HG02623 (cell line): Measurements from ENCODE around the gene SEC14L3.

Source experiments
- ATAC-seq: cut with Tn5 transposase; IDR thresholded peaks from one replicate; pipeline ENCODE4 v1.9.1; 2021; ENCODE audit warnings: moderate library complexity; ENCODE audit not compliant: unreplicated experiment

The SEC14L3 gene

DNA sequence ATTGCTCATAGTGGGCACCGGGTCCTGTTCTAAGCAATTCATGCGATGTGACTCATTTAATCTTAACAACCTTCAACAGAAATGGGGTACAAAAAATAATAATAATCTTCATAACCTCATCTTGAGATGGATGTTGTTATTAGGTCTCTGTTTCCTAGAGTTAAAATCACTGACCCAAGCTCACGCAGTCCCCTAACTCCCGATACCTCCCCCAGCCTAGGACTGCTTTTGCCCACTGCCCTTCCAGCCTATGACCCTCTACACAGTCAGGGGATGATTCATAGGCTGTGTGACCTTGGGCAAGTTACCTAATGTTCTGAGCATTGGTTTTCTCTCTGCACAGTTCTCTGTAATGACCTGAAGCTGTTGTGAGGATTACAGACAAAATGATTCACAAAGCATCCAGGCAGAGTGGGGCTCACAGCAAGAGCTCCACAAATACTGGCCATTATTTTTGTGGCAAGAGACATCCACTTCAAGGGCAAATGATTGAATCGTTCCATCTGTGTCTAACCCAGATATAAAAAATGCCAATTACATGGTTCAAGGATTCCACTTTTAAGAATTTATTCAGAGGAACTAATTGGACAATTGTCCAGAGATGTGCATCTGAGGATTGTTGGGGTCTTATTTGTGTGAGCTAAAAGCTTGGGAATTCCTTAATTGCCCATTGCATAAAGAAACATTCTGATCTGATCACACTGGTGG lies 26.2 kb downstream of the SEC14L3 start:
- no peak for ATAC-seq

DNA sequence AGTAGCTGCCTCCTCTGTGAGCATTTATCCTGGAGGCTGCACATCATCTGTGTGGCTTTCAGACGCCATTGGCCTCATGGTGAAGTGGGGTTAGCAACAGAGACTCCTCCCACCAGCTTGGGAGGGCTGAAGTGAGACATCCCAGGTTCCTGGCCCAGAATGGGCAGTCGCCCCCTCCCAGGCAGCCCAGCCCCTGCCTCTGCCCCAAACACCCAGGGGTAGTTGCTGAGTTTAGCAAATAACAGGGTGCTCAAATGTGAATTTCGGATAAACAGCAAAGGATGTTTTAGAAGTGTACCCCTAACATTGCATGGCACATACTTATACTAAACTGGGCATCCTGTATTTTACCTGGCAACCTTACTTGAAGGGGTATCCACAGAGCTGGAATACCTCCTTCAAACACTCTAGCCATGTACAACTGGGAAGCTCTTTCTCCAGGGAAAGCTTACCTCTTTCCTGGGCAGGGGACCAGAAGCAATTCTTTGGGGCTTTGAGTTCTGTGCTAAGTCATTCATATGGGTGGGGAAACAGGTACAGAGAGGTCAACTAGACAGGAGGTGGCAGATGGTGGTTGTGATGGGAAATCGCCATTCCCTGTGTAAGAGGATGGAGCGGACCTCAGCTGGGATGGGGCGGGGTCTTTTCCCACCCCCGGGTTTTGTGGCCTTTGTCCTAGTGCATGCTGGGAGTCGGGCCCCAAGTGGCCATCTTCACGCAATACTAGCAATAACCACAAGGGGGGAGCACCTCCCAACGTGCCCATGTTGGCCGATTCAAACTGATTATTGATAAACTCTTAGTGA lies 27.0 kb downstream of the SEC14L3 start:
- ATAC-seq, result no peak

DNA sequence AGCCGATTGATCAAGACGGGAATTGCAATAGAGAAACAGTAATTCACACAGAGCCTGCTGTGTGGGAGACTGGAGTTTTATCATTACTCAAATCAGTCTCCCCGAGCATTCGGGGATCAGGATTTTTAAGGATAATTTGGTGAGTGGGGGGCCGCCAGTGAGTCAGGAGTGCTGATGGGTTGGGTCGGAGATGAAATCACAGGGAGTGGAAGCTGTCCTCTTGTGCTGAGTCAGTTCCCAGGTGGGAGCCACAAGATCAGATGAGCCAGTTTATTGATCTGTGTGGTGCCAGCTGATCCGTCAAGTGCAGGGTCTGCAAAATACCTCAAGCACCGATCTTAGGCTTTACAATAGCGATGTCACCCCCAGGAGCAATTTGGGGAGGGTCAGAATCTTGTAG lies 30.7 kb downstream of the SEC14L3 start:
- ATAC-seq, result no peak

DNA sequence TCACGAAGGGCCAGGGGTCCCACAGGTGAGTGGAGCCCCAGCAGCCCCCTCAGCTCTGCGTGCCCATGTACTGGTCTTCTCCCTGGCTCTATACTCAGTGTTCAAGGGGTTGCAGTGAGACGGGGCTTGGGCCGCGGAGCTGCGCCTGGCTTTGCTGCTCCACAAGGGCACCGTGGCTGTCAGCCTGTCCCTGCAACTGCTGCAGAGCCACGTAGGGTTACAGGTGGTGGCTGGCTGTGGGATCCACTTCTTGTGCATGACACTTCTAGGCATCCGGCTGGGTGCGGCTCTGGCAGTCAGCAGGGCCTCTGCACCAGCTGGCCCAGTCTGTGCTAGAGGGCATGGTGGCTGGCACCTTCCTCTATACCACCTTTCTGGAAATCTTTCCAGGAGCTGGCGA lies 32.0 kb downstream of the SEC14L3 start:
- no peak for ATAC-seq

DNA sequence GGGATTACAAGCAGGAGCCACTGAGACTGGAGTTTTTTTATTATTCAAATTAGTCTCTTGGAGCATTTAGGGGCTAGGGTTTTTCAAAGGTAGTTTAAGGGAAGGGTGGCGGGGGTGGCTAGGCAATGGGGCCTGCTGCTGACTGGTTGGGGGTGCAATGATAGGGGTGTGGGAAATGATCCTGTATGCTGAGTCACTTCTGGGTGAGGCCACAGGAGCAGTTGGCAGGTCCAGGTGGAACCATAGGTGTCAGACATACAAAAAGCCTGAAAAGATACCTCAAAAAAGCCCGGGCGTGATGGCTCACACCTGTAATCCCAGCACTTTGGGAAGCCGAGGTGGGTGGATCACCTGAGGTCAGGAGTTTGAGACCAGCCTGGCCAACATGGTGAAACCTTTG lies 32.6 kb downstream of the SEC14L3 start:
- no peak for ATAC-seq

DNA sequence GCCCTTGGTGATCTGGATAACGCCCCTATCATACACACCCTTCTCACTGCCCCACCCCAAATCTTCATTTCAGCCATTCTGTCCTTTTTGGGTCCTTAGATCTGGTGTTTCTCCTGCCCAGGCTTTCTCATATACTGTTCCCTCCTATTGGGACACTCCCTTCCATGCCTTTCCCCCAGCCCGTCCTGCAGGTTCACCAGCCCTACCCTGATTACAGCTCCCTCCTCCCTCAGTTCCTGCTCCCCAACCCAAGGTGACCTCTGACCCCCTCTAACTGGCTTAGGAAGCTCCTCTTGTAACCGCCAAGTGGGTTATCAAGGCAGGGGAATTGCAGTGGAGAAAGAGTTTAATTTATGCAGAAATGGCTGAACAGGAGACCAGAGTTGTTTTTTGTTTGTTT lies 33.3 kb downstream of the SEC14L3 start:
- no peak for ATAC-seq

DNA sequence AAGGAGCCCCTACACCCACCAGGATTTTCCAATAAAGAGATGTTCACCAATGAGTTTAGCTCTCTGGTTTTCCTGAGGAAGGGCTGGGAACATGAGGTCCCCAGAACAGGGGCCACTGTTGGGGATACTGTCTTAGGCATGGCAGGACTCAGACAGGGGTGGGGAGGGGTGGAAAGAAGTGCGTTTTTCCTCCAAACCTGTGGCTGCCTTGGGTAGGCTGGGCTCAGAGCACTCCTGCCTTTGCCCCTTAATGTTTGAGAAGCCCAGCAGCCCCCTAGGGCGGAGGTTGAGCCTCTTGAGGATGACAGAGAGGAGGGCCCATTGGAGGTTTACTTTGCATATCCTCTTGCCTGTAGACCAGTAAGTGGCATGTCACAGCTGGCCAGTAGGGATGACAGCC lies 35.6 kb downstream of the SEC14L3 start:
- no peak for ATAC-seq

DNA sequence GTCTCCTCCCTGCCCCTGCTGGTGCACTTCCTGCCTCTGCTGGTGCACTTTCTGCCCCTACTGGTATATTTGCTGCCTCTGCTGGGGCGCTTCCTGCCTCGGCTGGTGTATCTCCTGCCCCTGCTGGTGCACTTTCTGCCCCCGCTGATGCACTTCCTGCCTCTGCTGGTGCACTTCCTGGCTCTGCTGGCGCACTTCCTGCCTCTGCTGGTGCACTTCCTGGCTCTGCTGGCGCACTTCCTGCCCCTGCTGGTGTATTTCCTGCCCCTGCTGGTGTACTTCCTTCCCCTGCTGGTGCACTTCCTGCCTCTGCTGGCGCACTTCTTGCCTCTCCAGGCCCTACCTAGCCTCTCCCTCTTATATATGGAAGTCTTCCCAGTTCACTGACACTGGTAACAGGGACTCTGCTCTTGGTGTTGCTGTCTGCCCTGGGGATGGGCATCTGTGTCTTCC lies 36.1 kb downstream of the SEC14L3 start:
- ATAC-seq, result no peak

DNA sequence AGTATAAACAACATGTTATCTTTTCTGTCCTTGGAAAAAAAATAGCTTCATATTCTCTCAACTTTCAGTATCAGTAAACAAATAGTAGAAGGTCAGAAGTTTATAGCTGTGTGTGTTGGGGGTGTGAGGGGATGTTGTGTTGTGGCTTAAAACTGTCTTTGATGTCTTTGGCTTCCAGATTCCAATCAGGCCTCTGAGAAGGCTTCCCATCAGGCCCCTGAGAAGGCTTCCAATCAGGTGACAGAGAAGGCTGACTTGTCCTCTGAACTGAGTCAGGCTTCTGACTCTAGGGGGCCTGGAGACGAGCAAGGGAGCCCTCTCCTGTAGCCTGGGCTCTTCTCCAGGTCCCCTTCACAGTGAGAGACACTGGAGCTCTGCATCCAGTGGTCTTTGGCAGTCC lies 37.0 kb downstream of the SEC14L3 start:
- ATAC-seq, result no peak

DNA sequence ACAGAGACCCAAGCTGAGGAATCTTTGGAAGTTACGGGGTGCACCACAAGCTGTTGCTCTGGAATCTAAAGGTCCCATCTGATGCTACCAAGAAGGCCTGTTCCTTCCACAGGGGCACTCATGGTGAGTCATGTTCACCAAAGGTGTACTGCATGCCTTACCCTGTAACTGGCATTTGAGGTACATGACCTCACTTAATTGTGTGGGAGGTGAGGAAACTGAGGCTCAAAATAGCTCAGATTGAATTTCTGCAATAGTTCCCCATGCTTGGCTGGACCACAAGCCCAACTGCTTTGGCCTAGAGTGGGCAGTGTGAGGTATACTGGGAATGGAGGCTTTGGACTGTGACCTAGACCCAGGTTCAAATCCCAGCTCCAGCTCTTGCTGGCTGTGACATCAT lies 38.0 kb downstream of the SEC14L3 start:
- ATAC-seq, result no peak

DNA sequence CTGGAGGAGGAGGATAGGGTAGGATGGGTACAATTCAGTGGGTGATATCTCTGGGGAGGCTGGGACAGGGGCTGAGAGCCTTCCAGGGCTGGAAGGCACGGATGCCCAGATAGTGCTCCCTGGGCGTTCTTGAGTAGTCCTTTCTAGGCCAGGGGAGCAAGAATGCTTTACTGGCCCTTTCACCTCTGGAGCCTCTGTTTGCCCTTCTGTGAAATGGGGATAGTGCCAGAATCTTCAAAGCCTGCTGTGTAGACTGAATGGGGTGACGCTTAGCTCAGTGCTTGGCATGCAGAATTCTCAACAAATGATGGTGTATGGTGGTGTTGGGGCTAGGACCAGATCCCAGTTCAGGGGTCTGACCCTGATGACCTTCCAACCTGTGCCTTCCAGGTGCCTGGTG lies 38.6 kb downstream of the SEC14L3 start:
- no peak for ATAC-seq

DNA sequence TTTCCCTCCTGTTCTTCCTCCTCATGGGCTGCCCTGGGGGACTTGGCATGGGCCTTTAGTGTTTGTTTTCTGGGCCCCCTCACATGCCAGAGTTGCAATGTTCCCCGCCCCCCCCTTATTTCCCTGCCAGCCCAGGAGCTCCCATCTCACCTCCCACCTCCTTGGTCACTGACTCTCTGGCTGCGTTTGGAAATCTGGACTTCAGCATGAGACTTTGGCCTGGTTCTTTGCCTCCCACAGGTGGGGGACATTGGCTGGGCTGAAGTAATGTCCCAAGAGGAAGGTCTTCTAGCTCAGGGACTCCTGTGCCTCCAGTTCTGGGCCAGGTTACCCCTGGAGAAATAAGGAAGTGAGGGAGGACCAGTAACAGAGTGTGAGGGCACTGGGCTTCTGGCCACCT lies 39.3 kb downstream of the SEC14L3 start:
- ATAC-seq, result no peak

DNA sequence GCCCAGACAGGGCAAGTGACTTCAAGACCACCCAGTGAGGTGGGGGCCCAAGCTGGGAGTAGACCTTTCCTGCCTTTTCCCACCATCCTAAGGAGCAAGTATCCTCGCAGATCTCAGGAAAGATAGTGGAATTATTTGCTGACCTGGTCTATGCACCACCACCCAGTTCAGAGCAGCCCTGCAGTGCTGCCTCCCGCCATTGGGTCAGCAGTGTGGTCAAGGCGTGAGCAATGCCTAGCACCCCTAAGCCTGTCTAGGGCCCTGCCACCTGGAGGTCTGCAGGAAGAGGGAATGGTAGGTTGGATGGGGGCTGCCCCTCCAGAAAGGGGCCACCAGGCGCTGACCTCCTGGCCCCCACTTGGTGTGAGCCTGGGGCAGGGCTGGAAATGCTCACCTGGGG lies 39.7 kb downstream of the SEC14L3 start:
- no peak for ATAC-seq

DNA sequence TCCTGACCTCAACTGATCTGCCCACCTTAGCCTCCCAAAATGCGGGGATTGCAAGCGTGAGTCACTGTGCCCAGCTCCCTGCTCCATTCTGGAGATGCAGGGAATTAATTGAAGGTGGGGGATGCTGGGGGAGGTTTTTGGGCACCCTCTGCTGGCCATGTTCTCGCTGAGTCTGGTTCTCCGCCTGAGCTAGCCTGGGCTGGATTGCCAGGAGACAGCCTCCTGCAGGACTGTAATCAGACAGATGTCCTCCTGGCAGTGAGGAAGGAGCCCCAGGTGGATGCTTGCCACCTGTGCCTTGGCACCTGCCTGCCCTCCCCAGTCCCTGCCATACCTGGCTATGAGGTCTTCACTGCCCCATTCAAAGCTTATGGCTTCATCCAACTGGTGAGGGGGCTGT lies 40.9 kb downstream of the SEC14L3 start:
- no peak for ATAC-seq

DNA sequence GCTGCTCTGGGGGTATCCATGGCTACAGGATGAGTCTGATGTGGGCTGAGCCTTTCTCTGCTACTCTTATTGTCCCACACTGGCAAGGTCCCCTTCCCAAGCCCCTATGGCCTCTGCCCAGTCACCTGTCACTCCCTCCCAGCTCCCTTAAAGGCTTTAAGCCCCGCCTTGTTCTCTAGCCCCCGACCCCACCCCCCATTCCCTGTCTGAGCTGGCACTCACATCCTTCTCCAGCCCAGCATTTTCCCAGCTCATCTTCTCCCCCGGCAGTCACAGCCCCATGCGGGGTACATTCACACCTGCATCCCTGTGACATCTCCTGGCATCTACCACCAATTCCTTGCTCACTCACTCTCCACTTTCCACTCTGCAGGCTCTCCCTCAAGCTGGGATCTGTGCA lies 41.9 kb downstream of the SEC14L3 start:
- no peak for ATAC-seq

DNA sequence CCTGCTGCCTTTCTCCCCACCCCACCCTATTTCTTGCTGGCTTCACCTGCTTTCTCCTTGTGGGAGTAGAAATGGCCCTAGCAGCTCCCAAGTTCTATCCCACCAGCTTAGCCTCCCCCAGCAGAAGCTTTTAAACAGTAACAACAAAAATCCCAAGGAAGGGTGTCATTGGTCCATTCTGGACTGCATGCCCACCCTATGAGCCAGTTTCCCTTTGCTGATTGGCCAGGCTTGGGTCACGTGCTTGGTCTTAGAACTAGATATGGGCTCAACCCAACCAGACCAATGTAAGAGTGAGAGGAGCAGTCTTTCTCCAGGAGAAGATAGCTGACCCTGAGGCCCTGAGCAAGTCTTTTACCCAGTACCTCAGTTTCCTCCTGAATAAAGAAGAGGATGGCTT lies 43.9 kb downstream of the SEC14L3 start:
- ATAC-seq, result no peak

DNA sequence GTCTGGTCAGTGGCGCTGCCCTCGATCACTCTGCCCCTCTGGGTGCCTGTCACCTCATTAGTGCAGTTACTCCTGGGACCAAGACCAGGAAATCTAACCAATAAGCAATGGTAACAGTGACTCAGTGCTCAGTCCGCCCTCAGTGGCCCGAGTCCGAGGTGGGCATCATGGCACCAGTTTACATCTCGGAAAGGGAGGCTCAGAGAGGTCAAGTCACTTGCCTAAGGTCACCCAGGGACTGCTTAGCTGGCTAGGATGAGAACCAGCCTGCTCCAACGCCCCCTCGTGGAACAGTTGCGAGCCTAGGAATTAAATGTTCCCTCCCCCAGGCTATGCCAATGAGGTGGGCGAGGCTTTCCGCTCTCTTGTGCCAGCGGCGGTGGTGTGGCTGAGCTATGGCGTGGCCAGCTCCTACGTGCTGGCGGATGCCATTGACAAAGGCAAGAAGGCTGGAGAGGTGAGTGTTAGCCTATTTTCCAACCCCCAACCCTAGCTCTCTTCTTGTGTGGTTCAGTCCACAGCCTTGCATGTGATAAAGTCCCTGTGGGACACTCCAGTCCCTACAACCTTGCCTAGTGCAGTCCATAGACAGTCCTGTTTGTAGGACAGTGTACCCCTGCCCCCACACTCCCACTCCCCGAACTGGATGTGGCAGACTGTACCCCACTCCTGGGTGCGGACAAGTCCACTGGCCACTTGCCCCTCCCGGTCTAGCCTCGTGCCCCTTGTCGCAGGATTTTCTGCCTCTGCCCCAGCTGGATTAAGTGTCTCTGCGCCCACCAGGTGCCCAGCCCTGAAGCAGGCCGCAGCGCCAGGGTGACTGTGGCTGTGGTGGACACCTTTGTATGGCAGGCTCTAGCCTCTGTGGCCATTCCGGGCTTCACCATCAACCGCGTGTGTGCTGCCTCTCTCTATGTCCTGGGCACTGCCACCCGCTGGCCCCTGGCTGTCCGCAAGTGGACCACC lies 45.1 kb downstream of the SEC14L3 start:
- ATAC-seq, result no peak

DNA sequence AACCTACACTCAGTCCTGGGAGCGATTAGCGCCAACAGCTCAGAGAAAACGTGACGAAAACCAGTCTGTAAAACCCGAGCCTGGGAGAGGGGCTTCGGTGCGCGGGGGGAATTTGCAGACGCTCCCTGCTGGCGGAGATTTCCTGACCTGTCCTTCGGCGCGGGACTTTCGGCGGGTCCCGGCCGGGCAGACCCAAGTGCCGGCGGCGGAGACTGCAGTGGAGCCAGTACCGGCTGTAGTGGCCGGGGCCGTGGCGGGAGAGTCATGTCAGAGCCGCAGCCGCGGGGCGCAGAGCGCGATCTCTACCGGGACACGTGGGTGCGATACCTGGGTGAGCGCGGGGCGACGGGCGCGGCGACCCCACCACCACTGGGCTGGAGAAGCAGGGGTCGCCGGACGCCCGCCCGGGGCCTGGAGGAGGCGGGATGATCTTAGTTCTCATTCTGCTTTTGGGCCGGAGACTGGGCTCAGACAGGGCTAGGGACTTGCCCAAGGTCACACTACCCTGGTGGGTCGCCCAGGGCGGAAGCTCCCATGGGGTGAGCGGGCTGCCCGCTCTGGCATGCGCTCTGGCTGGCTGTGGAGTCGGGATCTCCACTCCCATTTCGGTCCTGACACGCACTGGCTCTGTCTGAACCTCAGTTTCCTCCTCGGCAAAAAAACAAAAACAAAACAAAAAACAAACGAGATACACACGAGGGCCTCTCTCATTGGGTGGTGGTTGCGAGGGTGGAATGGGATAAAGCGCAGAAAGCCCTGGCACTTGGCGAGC lies 46.0 kb downstream of the SEC14L3 start, which contains the start of gene MTFP1:
MTFP1 (plus strand) TSS at position 153 of the 772 bp plus-strand sequence; CDS start at position 265, 112 bp downstream.
- no peak for ATAC-seq

DNA sequence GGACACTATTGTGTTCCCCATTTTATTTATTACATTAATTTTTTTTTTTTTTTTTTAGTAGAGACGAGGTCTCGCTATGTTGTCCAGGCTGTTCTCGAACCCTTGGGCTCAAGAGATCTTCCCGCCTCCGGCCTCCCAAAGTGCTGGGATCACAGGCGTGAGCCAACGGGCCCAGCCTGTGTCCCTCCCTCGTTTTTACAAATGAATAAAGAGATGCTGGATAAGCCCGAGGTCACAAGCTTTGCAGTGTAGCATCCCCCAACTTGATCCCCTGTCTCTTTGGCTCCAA lies 46.5 kb downstream of the SEC14L3 start:
- ATAC-seq, result no peak

DNA sequence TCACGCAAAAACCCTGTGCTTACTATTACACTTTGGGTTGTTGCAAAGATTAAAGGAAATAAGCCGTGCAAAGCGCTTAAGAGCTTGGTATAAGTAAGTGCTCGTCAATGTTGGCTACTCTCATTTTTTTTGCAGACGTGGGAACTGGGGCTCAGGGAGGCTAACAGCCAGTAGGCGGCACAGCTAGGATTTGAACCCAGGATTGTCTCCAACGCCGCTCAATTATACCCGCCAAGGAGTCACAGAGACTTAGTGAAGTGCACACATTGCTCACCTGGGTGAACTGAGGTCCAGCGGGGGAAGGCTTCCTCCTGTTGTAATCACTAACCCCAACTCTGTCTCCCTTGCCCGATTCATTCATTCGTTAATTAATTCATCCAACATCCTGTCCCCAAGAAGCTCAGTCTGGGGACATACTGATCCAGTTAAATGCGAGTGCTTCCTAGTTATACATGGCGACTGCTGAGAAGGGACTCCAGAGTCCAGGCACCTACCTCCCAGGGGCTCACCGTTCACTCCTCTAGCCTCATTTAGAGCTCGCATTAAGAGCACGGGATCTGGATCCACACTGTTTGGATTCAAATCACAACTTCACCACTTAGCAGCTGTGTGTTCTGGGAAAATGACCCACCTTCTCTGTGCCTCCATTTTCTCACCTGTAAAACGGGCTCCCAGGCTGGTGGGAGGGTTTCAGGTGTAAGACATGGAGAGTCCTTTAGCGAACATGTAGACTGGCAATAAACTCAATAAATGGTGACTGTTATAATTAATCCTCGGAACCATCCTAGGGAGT lies 47.1 kb downstream of the SEC14L3 start:
- ATAC-seq, result no peak
